GM12801 (cell line): ENCODE results near the gene ARL9.

ENCODE experiments used
- CTCF ChIP-seq: IDR thresholded peaks from one replicate; pipeline ENCODE4 v1.5.1; 2011; ENCODE audit warnings: control low read depth; ENCODE audit not compliant: insufficient read length; ENCODE audit errors: extremely low read depth

The ARL9 gene

DNA sequence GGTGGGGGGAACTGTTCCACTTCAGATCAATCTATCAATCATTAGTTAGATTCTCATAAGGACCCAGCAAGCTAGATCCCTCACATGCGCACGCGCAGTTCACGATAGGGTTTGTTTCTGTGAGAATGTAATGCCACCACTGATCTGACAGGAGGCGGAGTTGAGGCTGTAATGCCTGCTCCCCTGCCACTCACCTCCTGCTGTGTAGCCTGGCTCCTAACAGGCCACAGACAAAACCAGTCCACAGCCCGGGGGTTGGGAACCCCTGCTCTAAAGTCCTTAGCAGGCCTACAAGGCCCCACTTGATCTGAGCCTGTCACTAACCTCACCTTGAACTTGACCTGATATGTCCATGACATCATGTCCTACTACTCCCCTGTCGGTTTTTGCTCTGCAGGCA lies 30.3 kb downstream of the ARL9 start:
- no peak for TF ChIP-seq CTCF

- TF ChIP-seq CTCF, result no peak
Measured at GRCh38 chr4:56537147-56537546, 31.6 kb downstream of the ARL9 start.

GRCh38 chr4:56540826-56541225 lies 35.2 kb downstream of the ARL9 start:
- no peak for TF ChIP-seq CTCF

DNA sequence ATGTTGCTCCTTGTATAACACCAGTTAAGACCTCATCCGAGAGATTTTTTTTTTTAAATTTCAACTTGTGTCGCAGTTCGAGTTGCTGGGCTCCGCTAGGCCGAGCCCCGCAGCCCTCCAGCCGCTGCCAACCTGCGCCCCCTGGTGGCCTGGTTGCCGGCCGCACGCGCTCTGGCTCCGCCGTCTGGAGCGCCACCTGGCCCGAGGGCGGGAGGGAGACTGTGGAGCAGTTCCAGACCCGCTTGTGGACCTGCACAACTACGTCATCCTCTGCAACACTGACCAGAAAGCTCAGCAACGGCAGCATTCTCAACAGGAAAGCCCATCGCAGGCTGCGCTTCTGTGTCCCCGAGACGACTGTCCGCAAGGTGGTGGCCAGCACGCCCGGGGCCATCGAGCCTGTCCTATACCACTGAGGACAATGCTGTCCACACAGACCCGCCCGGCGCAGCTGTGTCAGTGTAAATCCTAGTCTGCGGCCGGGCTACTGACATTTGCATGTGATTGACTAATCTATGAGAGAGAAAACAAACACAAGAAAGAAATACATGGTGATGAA lies 39.1 kb downstream of the ARL9 start:
- no peak for TF ChIP-seq CTCF

- TF ChIP-seq CTCF, result no peak
Measured at GRCh38 chr4:56550642-56551041, 45.1 kb downstream of the ARL9 start.

DNA sequence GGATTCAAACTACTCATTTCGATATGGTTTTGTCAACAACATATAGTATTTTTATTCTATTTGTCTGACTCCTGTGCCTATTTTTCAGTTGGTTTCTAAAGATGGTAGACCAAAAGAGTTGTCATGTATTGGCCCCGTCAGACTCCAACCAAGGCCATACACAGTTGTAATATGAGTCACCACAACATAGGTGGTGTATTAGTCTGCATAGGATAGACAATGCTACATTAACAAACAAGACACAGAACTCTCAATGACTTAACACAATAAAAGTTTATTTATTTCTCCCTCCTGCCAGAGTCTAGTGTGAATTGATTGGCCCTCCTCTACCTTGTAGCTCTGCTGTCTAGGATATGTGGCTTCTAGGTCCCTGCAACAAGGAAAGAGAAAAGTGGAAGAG lies 45.9 kb downstream of the ARL9 start:
- no peak for TF ChIP-seq CTCF

DNA sequence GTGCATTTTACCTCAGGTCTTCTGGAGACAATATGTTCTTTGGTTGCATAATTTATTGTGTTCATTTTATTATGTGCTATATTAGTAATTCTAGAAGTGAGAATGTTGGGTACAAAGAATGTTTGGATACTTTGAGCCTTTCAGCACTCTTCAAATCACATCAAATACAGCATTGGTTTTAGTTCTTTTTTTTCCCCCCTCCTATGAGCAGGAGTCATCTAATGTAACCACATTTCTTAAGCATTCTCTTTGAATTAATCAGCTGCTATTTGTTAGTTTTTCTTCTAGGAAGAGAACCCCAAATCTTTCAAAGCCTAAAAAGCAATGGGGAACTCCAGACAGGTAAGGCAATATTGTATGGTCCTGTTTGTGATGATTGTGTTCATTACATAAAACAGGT lies 46.7 kb downstream of the ARL9 start:
- no peak for TF ChIP-seq CTCF

GRCh38 chr4:56570041-56570440 lies 64.5 kb downstream of the ARL9 start:
- no peak for TF ChIP-seq CTCF
